Panc1 (cell line): ENCODE data around the gene LSG1. TPM values are rescaled to one million over a fixed set of nuclear protein-coding genes. Genes with fewer than 3 reads are reported as not detected.

ENCODE experiments used
- ATAC-seq: fragments of 200-7000 bp; cut with Tn5 transposase; 2 replicates; pipeline ENCODE4 v1.9.1; 2020; ENCODE audit warnings: mild to moderate bottlenecking, moderate library complexity
- BruUV-seq: library from RNA; stranded (reverse); fragments of 400-500 nt; replicated peaks from 2 replicates; lab custom pipeline; 2021; lab: Mats Ljungman, UMichigan
- CTCF ChIA-PET: fragments of 300-600 bp; sonication (Branson Sonifier 250); formaldehyde crosslinking; loops from one replicate; lab custom pipeline; 2022; ENCODE audit warnings: antibody characterized with exemption; lab: Charles Lee
- POLR2A ChIA-PET: fragments of 300-600 bp; sonication (Branson Sonifier 250); formaldehyde crosslinking; loops from one replicate; lab custom pipeline; 2022; ENCODE audit warnings: antibody characterized with exemption; lab: Charles Lee
- DNase-seq: peaks from one replicate; pipeline ENCODE4 v3.0.0-alpha.2; 2010; ENCODE audit warnings: low read depth, low spot score
- H3K27ac ChIP-seq: 2 replicates; pipeline ENCODE4 v1.5.1; 2011; ENCODE audit warnings: mild to moderate bottlenecking, low read length, inconsistent platforms
- H3K27me3 ChIP-seq: fragments of 200-500 bp; sonication (Bioruptor generic); 2 replicates; pipeline ENCODE4 v1.6.0; 2014; ENCODE audit warnings: low read length, inconsistent platforms; ENCODE audit not compliant: control insufficient read depth, insufficient read depth
- H3K36me3 ChIP-seq: fragments of 200-500 bp; sonication (Bioruptor generic); 2 replicates; pipeline ENCODE4 v1.5.1; 2014; ENCODE audit warnings: inconsistent platforms, mild to moderate bottlenecking, low read length, moderate library complexity; ENCODE audit not compliant: control insufficient read depth, insufficient read depth
- H3K4me1 ChIP-seq: 2 replicates; pipeline ENCODE4 v1.5.1; 2011; ENCODE audit warnings: inconsistent platforms, mild to moderate bottlenecking, low read length, moderate library complexity; ENCODE audit not compliant: control insufficient read depth, insufficient read depth
- H3K4me3 ChIP-seq, 2 experiments: 2 replicates each; pipeline ENCODE4 v1.5.1; 2011 to 2012; ENCODE audit warnings: low read depth in 2 of 2, low read length in 2 of 2, mild to moderate bottlenecking in 2 of 2, inconsistent platforms in 1 of 2, moderate library complexity in 1 of 2
- H3K9me3 ChIP-seq: fragments of 200-500 bp; sonication (Bioruptor generic); 2 replicates; pipeline ENCODE4 v1.5.1; 2014; ENCODE audit warnings: low read depth, mild to moderate bottlenecking, inconsistent platforms, low read length, moderate library complexity; ENCODE audit not compliant: control insufficient read depth, insufficient read depth
- POLR2AphosphoS5 ChIP-seq: IDR thresholded peaks from 2 replicates; pipeline ENCODE4 v1.6.1; 2012; ENCODE audit warnings: mild to moderate bottlenecking, low read depth, low read length, moderate library complexity
- SIN3A ChIP-seq: IDR thresholded peaks from 2 replicates; pipeline ENCODE4 v1.6.1; 2012; ENCODE audit warnings: low read depth, mild to moderate bottlenecking, low read length, moderate library complexity, borderline replicate concordance; ENCODE audit not compliant: insufficient read depth
- TCF7L2 ChIP-seq: IDR thresholded peaks from 2 replicates; pipeline ENCODE4 v1.6.1; 2011; ENCODE audit warnings: mild to moderate bottlenecking, low read depth, low read length, inconsistent platforms
- in situ Hi-C: cut with HindIII; loops from 2 replicates; pipeline ENCODE4 v1.10.0; 2016; ENCODE audit warnings: low sequenced_read_pairs, low pct_unique_long_range_greater_than_20kb
- intact Hi-C: fragments of 100-400 bp; cut with micrococcal nuclease; formaldehyde crosslinking; loops from one replicate; pipeline ENCODE4 v1.10.0; 2022; ENCODE audit not compliant: unreplicated experiment
- total RNA-seq: library from RNA; stranded (reverse); gene quantifications from one replicate; pipeline ENCODE4 v1.2.1, GENCODE V29; 2021; ENCODE audit not compliant: unreplicated experiment
- TF ChIP-seq, protein P1 (sequence below), 2 experiments: IDR thresholded peaks; 2 replicates each; pipeline ENCODE4 v1.6.1; 2011 to 2012; ENCODE audit warnings: low read depth in 2 of 2, control low read depth in 1 of 2, low read length in 1 of 2, mild to moderate bottlenecking in 1 of 2, moderate library complexity in 1 of 2; ENCODE audit not compliant: insufficient read depth in 1 of 2
- TF ChIP-seq, protein P2 (sequence below): fragments of 450-650 bp; IDR thresholded peaks from 2 replicates; pipeline ENCODE4 v1.5.1; 2017; ENCODE audit warnings: mild to moderate bottlenecking

LSG1 gene
- total RNA-seq, 1 experiment from 2014 or later = 72.9 TPM

DNA sequence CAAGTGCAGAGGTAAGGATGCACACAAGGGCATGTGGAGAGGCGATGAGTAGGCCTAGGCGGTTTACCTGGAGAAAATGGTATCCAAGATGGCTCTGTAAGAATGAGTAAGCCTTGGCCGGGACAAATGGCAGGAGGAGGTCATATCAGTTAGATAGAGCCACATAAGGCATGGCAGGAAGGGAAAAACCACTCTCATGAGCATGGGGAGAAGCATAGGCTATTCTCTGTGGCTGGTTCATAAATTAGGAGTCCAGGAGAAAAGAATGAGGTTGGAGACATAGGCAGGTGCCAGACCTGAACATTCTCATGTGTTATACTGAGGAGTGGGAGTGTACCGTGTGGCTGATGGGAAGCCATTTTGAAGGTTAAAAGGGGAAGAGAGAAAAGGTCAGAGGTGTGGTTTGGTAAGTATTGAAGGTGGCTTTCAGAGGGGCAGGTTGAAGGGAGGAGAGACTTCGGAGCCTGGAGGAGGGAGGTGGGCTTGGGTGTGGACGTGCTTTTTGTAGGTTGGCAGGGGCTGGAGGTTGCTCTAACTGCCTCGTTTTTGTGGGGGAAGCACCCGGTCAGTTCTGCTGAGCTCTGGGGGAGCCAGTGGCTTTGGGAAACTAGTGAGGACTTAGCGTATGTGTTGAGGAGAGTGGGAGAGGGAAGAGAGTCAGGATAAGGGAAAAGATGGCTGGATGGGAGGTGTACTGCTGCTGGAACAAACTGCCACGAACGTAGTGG is 9.1 kb upstream of the LSG1 start:
- no peak overlapping the region for H3K4me3 ChIP-seq
- intact Hi-C loops (loop anchor here (5.0 to 10.0 kb wide), 4 partner anchors 194 to 844 kb away; no protein-coding TSS in a partner anchor), in situ Hi-C loops (no loop called here)
- H3K36me3 ChIP-seq = no peaks in the 10 kb centered on the region
- TF ChIP-seq, protein P1, sequence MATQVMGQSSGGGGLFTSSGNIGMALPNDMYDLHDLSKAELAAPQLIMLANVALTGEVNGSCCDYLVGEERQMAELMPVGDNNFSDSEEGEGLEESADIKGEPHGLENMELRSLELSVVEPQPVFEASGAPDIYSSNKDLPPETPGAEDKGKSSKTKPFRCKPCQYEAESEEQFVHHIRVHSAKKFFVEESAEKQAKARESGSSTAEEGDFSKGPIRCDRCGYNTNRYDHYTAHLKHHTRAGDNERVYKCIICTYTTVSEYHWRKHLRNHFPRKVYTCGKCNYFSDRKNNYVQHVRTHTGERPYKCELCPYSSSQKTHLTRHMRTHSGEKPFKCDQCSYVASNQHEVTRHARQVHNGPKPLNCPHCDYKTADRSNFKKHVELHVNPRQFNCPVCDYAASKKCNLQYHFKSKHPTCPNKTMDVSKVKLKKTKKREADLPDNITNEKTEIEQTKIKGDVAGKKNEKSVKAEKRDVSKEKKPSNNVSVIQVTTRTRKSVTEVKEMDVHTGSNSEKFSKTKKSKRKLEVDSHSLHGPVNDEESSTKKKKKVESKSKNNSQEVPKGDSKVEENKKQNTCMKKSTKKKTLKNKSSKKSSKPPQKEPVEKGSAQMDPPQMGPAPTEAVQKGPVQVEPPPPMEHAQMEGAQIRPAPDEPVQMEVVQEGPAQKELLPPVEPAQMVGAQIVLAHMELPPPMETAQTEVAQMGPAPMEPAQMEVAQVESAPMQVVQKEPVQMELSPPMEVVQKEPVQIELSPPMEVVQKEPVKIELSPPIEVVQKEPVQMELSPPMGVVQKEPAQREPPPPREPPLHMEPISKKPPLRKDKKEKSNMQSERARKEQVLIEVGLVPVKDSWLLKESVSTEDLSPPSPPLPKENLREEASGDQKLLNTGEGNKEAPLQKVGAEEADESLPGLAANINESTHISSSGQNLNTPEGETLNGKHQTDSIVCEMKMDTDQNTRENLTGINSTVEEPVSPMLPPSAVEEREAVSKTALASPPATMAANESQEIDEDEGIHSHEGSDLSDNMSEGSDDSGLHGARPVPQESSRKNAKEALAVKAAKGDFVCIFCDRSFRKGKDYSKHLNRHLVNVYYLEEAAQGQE (IDR thresholded peaks at IDR 0.05; ENCODE audit: insufficient read depth in 1 of 2, low read depth in 2 of 2, low read length in 1 of 2) = no peak
- POLR2A ChIA-PET = no interaction called here
- H3K9me3 ChIP-seq = no peaks in the 10 kb centered on the region
- CTCF ChIA-PET = no interaction called here
- H3K27ac ChIP-seq = no peak overlapping the region
- no TSS peak for BruUV-seq
- no peak for ATAC-seq
- no peak for DNase-seq
- H3K27me3 ChIP-seq = no peaks in the 10 kb centered on the region
- H3K4me1 ChIP-seq = peaks cover 21% of the 10 kb centered on the region

DNA sequence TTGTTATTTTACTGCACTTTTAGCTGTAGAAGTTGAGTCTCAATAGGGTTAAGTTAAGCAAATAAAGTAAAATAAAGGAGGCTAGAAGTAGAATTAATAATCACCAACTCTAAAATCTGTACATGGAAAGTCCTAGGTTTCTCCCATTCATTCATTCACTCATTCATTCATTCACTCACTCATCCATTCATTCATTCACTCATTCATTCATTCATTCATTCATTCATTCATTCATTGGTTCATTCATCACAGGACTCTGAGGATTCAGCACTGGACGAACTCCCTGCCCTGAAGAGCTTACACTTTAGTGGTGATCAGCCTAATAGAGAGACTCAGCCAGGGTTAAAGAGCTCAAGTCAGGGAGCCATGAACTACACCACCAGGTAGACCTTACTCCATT is 4.5 kb upstream of the LSG1 start:
- Histone ChIP-seq H3K27ac (no peak overlapping the region), H3K36me3 (peaks cover 2% of the 10 kb centered on the region; the same call in 1 of the 2 replicates), H3K4me3 (no peak overlapping the region), H3K4me1 (peaks cover 5% of the 10 kb centered on the region; the same call in 1 of the 2 replicates), H3K27me3 (no peaks in the 10 kb centered on the region), H3K9me3 (no peaks in the 10 kb centered on the region)
- ATAC-seq (no peak), DNase-seq (no peak)
- no TSS peak for BruUV-seq
- no peak for TF ChIP-seq SIN3A
- POLR2A ChIA-PET = no interaction called here
- in situ Hi-C loops (no loop called here), intact Hi-C loops (no loop called here)
- CTCF ChIA-PET = no interaction called here

DNA sequence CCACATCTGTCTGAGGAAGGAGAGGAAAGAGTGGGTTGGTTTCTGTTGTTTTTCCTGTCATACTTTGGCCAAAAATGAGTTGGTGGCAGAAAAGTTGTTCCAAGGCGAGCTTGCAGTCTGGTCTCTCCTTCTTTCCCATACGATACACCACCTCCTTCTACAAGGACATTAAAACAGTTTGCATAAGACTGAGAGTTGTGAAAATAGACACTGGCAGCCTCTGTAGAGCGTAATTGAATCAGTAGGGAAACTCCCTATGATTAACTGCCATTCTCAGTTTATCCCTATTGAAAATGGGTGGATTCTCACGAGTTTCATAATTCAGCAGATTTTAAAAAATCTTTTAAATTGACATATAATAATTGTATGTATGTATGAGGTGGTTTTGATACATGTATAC is 3.7 kb upstream of the LSG1 start:
- H3K27ac ChIP-seq = peak overlapping the region; percentile 41

More for the DNA sequence above, 3.7 kb upstream of the LSG1 start:
- TF ChIP-seq, protein P1 (IDR thresholded peaks at IDR 0.05; ENCODE audit: insufficient read depth in 1 of 2, low read depth in 2 of 2, low read length in 1 of 2) = no peak
- TF ChIP-seq TCF7L2 (no peak), POLR2AphosphoS5 (no peak), SIN3A (no peak)
- TF ChIP-seq, protein P2, sequence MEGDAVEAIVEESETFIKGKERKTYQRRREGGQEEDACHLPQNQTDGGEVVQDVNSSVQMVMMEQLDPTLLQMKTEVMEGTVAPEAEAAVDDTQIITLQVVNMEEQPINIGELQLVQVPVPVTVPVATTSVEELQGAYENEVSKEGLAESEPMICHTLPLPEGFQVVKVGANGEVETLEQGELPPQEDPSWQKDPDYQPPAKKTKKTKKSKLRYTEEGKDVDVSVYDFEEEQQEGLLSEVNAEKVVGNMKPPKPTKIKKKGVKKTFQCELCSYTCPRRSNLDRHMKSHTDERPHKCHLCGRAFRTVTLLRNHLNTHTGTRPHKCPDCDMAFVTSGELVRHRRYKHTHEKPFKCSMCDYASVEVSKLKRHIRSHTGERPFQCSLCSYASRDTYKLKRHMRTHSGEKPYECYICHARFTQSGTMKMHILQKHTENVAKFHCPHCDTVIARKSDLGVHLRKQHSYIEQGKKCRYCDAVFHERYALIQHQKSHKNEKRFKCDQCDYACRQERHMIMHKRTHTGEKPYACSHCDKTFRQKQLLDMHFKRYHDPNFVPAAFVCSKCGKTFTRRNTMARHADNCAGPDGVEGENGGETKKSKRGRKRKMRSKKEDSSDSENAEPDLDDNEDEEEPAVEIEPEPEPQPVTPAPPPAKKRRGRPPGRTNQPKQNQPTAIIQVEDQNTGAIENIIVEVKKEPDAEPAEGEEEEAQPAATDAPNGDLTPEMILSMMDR = no peak
- no TSS peak for BruUV-seq
- POLR2A ChIA-PET = no interaction called here
- intact Hi-C loops = no loop called here
- no peak for DNase-seq
- no peak for ATAC-seq
- Histone ChIP-seq H3K36me3 (peaks cover 2% of the 10 kb centered on the region; the same call in 1 of the 2 replicates), H3K4me1 (peaks cover 11% of the 10 kb centered on the region), H3K27me3 (no peaks in the 10 kb centered on the region), H3K4me3 (no peak overlapping the region; a peak in 1 of 4 replicates), H3K9me3 (no peaks in the 10 kb centered on the region)
- CTCF ChIA-PET = no interaction called here
- in situ Hi-C loops = no loop called here
